Fibroblast of mammary gland (primary cell): ENCODE measurements around the gene SPARCL1.

Source experiments
- DNase-seq: peaks from one replicate; pipeline ENCODE4 v3.0.0-alpha.2; 2010; ENCODE audit warnings: low read depth
- H3K4me3 ChIP-seq: 2 replicates; pipeline ENCODE4 v1.5.1; 2011; ENCODE audit warnings: low read depth, mild to moderate bottlenecking, low read length, moderate library complexity; ENCODE audit not compliant: control insufficient read depth
- TF ChIP-seq, protein P1 (sequence below): conservative IDR thresholded peaks from 2 replicates; pipeline ENCODE4 v1.5.1; 2011; ENCODE audit warnings: low read depth, low read length, inconsistent platforms; ENCODE audit not compliant: control insufficient read depth, insufficient read depth

The SPARCL1 gene

DNA sequence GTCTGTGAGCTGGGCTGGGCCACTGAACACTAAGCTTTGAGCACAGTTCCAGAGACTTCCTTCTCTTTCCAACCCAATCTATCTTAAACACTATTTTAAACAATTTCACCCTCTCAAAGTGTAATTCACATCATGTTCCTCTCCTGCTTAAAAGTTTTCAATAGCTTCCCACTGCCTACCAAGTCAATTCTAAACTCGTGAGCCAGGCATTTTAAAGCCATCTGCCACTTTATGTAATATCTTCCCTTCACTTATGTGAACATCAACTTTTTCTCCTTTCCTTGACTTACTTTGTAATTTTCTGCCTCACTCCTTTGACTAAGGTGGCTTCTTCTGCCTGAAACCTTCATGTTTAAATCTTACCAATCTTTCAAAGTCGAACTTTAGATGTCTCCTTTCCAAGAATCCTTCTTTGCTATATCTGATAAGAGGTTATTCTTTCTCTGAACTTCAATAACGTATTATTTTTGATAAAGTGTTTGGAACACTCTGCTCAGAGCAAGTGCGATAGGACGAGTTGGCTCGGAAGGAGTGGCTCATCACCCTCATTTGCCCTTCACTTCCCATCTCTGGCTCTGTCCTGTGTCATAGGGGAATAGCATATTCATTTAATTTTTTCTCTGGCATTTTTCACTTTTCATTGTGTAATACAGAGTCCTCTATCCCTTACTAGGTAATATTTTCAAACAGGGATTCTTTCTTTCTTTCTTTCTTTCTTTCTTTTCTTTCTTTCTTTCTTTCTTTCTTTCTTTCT, 13.0 kb upstream of the SPARCL1 start:
- no peak for DNase-seq
- TF ChIP-seq, protein P1, sequence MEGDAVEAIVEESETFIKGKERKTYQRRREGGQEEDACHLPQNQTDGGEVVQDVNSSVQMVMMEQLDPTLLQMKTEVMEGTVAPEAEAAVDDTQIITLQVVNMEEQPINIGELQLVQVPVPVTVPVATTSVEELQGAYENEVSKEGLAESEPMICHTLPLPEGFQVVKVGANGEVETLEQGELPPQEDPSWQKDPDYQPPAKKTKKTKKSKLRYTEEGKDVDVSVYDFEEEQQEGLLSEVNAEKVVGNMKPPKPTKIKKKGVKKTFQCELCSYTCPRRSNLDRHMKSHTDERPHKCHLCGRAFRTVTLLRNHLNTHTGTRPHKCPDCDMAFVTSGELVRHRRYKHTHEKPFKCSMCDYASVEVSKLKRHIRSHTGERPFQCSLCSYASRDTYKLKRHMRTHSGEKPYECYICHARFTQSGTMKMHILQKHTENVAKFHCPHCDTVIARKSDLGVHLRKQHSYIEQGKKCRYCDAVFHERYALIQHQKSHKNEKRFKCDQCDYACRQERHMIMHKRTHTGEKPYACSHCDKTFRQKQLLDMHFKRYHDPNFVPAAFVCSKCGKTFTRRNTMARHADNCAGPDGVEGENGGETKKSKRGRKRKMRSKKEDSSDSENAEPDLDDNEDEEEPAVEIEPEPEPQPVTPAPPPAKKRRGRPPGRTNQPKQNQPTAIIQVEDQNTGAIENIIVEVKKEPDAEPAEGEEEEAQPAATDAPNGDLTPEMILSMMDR: no peak
- no peak overlapping the region for H3K4me3 ChIP-seq

DNA sequence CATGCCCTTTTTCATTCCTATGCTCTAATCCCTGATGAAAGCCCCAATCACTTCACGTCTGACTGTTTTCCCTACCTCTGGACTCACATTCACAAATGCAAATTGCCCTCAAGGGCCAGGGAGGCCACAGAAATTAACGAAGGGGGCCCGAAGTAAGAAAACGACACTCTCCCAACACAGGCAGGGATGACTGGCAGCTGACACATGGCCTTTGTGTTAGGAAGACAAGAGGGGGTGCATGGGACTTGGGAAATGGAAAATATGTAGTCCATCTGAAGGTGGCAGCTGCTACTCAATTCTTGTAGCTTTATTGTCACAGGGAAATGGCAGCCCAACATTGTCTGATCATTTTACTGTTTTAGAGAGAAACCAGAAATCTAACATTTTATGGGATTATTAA, 12.3 kb upstream of the SPARCL1 start:
- no peak overlapping the region for H3K4me3 ChIP-seq
- TF ChIP-seq, protein P1: no peak
- no peak for DNase-seq

DNA sequence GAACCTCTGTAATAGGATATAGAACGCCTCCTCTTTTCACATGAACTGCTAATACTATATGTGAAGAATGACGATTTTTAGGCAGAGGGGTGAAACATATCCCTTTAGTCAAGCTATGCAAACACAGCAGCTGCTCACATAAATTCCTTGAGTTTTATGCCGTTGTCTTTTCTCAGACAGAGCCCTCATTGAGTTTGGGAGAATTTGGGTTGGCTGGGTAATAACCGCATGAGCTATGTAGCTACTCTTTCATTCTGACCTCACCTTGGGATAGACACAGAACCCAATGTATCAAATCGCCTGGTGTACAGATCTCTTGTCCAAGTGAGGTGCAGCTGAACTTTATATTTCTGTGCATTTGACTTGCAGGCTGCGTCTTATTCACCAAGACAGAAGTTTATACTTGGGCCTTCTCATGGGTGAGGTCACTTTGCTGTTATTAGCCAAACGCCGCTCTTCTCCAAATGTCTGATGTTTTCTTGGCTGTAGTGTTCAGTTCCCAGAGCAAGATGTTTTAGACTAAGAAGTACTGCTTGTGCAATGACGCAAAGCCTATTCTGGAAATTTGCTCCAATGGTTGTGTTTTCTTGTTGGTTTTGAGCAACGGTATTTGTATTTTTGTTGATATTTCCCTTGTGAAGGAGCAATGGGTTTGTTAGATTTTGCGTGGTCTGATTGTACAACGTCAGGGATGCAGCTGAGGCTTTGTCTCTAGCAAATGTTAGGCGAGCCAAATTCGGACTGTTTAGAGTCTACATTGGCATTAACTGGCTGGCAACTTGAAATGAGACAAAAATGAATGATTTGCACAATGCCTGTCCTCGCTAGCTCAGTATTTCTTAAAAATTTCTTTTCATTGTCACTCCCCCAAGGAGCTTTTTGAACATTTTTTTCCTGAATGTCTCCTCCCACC, 11.2 kb upstream of the SPARCL1 start:
- TF ChIP-seq, protein P1: no peak
- no peak overlapping the region for H3K4me3 ChIP-seq
- peak; percentile 93 for DNase-seq

DNA sequence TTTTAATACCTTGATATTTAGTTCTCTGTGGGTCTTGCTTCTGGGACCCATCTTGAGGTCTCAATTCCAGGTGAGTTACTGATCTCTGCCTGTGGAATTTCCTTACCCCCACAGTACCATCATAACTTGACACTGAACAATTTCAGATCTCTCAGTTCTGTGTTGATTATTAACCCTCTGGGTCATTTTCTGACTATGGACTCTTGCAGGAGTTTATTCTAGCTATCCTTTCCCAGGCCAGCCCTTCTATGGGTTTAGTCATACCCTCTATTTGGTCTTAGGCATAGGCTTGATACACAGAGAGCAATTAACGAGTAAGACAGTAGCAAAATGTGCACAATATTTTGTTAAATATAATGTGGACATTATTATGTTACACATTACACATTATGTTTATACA, 3.7 kb upstream of the SPARCL1 start:
- H3K4me3 ChIP-seq: no peak overlapping the region
- TF ChIP-seq, protein P1: no peak
- no peak for DNase-seq

DNA sequence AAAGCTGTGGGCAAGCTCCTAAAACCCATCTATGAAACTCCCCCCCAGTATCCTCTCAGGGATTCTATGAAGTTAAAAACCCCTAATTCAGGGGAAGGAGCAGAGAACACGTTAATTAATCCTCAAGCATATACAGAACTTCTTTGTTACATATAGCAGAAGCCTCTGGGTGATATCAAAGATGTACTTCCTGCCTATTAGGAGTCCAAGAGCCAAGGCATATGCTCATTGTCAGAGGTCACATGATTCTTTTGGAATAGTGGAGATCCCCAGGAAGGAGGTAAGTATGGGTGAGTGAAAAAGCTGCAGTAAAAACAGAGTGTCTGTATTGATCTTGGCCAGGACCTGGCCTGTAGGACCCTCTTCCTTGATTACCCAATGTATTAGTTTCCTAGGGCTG, 2.9 kb upstream of the SPARCL1 start:
- TF ChIP-seq, protein P1: no peak
- no peak for DNase-seq

DNA sequence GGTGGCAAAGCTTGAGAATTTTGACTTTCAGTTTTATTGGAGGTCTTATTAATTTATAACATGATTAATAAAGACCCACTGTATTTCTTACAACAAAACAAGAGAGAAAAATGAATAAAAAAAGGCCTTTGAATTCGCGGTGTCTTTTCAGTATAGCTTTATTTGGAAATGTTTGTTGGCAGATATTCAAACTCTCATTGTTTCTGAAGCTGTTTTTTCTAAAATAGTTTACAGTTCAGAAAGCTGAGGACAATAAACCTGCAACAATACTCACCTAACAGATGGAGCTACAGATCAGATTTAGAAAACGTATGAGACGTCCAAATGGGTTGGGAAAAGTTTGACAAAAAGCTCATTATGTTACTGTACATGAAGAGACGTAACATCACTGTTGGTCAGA, 2.4 kb upstream of the SPARCL1 start:
- no peak overlapping the region for H3K4me3 ChIP-seq
- no peak for DNase-seq
- TF ChIP-seq, protein P1: no peak

More for the DNA sequence above, 2.9 kb upstream of the SPARCL1 start:
- no peak overlapping the region for H3K4me3 ChIP-seq
